KMS-11 (cell line): ENCODE measurements around the gene NEUROD2.

Experiments
- H2AFZ ChIP-seq: fragments of 200-600 bp; sonication (generic); 2 replicates; pipeline ENCODE4 v1.6.1; 2016; ENCODE audit warnings: antibody characterized with exemption, mixed run types, low read depth
- H3K27ac ChIP-seq: fragments of 200-600 bp; sonication (generic); 2 replicates; pipeline ENCODE4 v1.6.1; 2016; ENCODE audit warnings: mild to moderate bottlenecking, mixed run types
- H3K27me3 ChIP-seq: fragments of 200-600 bp; sonication (generic); 2 replicates; pipeline ENCODE4 v1.6.1; 2017; ENCODE audit warnings: mild to moderate bottlenecking, low read depth, mixed run types, moderate library complexity; ENCODE audit not compliant: insufficient read depth
- H3K36me3 ChIP-seq: fragments of 200-600 bp; sonication (generic); 2 replicates; pipeline ENCODE4 v1.6.1; 2017; ENCODE audit warnings: mild to moderate bottlenecking, mixed run types; ENCODE audit not compliant: insufficient read depth
- H3K4me1 ChIP-seq: fragments of 200-600 bp; sonication (generic); 2 replicates; pipeline ENCODE4 v1.6.1; 2016; ENCODE audit warnings: mild to moderate bottlenecking, low read depth, mixed run types; ENCODE audit not compliant: poor library complexity, severe bottlenecking
- H3K4me2 ChIP-seq: fragments of 200-600 bp; sonication (generic); 2 replicates; pipeline ENCODE4 v1.7.0; 2016; ENCODE audit warnings: mild to moderate bottlenecking, mixed run types
- H3K4me3 ChIP-seq: fragments of 200-600 bp; sonication (generic); IDR thresholded peaks from 2 replicates; pipeline ENCODE4 v1.6.1; 2017; ENCODE audit warnings: low read depth, low read length, mixed read lengths; ENCODE audit not compliant: insufficient read depth
- H3K79me2 ChIP-seq: fragments of 200-600 bp; sonication (generic); 2 replicates; pipeline ENCODE4 v1.6.1; 2016; ENCODE audit warnings: low read depth, mixed run types; ENCODE audit not compliant: insufficient read depth
- H3K9ac ChIP-seq: fragments of 200-600 bp; sonication (generic); 2 replicates; pipeline ENCODE4 v1.6.1; 2016; ENCODE audit warnings: mild to moderate bottlenecking, mixed run types
- H4K20me1 ChIP-seq: fragments of 200-600 bp; sonication (generic); 2 replicates; pipeline ENCODE4 v1.6.1; 2016; ENCODE audit warnings: mild to moderate bottlenecking, mixed run types; ENCODE audit not compliant: insufficient read depth
- TF ChIP-seq, protein P1 (sequence below): fragments of 200-600 bp; sonication (generic); conservative IDR thresholded peaks from 2 replicates; pipeline ENCODE4 v1.6.1; 2017; ENCODE audit warnings: low read depth, mild to moderate bottlenecking, antibody characterized with exemption, low read length, moderate library complexity, mixed read lengths

The NEUROD2 gene

DNA sequence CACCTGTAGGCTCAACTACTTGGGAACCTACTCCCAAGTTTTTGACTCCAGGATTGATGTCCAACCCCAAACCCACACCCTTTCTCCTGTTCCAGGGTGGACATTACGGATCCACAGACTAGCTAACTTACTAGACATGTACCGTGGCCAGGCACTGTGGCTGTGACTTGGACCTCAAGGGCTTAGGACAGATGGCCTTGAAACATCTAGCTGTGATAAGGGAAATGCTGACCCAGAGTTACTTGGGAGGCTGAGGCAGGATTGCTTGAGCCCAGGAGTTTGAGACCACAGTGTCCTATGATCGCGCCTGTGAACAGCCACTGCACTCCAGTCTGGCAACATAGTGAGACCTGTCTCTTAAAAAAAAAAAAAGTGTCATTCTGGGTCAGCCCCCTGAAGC is 33.4 kb upstream of the NEUROD2 start:
- H3K27me3 ChIP-seq = no peaks in the 10 kb centered on the region
- no peak overlapping the region for H2AFZ ChIP-seq
- no peak overlapping the region for H3K27ac ChIP-seq
- peaks cover 32% of the 10 kb centered on the region for H3K4me1 ChIP-seq
- H3K36me3 ChIP-seq = no peaks in the 10 kb centered on the region
- no peak overlapping the region for H3K9ac ChIP-seq
- H3K4me2 ChIP-seq = no peak overlapping the region
- H4K20me1 ChIP-seq = no peaks in the 10 kb centered on the region
- no peak overlapping the region for H3K4me3 ChIP-seq
- H3K79me2 ChIP-seq = peaks cover 20% of the 10 kb centered on the region; the same call in 1 of the 2 replicates
- TF ChIP-seq, protein P1, sequence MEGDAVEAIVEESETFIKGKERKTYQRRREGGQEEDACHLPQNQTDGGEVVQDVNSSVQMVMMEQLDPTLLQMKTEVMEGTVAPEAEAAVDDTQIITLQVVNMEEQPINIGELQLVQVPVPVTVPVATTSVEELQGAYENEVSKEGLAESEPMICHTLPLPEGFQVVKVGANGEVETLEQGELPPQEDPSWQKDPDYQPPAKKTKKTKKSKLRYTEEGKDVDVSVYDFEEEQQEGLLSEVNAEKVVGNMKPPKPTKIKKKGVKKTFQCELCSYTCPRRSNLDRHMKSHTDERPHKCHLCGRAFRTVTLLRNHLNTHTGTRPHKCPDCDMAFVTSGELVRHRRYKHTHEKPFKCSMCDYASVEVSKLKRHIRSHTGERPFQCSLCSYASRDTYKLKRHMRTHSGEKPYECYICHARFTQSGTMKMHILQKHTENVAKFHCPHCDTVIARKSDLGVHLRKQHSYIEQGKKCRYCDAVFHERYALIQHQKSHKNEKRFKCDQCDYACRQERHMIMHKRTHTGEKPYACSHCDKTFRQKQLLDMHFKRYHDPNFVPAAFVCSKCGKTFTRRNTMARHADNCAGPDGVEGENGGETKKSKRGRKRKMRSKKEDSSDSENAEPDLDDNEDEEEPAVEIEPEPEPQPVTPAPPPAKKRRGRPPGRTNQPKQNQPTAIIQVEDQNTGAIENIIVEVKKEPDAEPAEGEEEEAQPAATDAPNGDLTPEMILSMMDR = no peak

DNA sequence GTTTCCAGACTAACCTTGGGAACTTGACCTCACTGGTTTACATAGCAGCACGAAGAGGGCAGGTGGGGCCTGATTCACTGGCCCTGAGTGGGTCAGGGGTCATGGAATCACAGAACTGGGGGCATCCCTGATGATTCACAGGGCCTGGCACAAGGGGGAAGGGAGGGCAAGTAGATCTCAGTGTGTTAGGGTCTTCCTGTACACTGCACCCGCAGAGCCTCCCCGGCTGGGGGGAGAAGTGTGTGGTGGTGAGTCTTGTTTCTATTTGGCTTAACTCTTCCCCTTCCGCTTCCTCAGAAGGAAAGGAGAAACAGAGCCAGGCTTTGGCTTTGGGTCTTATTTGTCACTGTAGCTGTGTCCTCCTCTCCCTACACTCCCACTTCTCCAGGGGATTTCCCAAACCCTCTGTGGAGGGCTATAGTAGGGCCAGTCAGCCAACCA is 32.9 kb upstream of the NEUROD2 start:
- no peaks in the 10 kb centered on the region for H3K36me3 ChIP-seq
- H3K79me2 ChIP-seq = peaks cover 20% of the 10 kb centered on the region; the same call in 1 of the 2 replicates
- no peaks in the 10 kb centered on the region for H4K20me1 ChIP-seq
- H3K4me2 ChIP-seq = no peak overlapping the region
- H2AFZ ChIP-seq = no peak overlapping the region
- no peak overlapping the region for H3K9ac ChIP-seq
- no peak overlapping the region for H3K27ac ChIP-seq
- peaks cover 37% of the 10 kb centered on the region for H3K4me1 ChIP-seq
- TF ChIP-seq, protein P1 = no peak
- no peaks in the 10 kb centered on the region for H3K27me3 ChIP-seq
- no peak overlapping the region for H3K4me3 ChIP-seq

DNA sequence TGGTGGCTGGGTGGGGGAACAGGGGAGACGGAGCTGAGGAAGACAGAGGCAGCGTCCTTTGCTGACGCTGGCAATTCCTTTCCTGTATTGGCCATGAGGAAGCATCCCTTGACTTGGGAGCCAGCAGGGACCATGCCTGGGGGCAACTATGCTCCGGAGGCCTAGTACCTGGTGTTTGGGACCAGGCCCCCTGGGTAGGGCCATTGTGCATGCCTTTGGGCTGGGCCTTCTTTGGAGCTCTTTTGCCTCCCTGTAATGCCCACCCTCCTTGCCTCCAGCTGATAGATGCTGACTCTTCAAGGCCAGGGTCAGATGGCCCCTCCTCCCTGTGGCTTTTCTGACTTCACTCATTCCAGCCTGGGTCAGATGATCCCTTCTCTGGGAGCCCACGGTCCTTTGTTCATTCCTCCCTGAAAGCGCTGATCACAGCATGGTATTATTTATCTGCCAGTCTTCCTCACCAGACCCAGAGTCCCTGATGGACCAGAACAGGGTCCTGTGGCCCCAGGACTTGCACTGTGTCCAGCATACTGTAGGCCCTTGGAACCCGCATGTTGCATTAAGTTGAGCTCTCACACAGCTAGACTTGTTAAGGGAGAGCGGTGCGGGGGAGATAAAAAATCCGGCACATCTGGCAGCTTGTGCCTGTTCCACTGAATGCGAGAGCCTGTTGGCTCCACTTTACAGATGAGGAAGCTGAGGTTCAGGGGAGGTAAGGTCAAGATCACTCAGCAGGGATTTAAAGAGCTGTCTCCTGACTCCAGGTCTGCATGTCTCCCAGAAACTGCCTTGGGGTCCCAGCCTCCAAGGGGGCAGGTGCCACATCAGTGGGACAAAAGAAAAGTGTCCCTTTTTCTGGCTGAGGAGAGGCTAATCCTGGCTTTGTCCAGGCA is 32.1 kb upstream of the NEUROD2 start:
- H4K20me1 ChIP-seq = no peaks in the 10 kb centered on the region
- H3K9ac ChIP-seq = no peak overlapping the region
- peaks cover 20% of the 10 kb centered on the region; the same call in 1 of the 2 replicates for H3K79me2 ChIP-seq
- TF ChIP-seq, protein P1 = no peak
- H2AFZ ChIP-seq = no peak overlapping the region
- H3K27ac ChIP-seq = no peak overlapping the region
- no peak overlapping the region; the same call in 1 of the 2 replicates for H3K4me2 ChIP-seq
- no peaks in the 10 kb centered on the region for H3K27me3 ChIP-seq
- H3K4me1 ChIP-seq = peaks cover 38% of the 10 kb centered on the region
- no peaks in the 10 kb centered on the region for H3K36me3 ChIP-seq
- H3K4me3 ChIP-seq = no peak overlapping the region

GRCh38 chr17:39639043-39639442 is 31.3 kb upstream of the NEUROD2 start:
- Histone ChIP-seq H3K36me3 (no peaks in the 10 kb centered on the region), H3K27ac (no peak overlapping the region), H2AFZ (no peak overlapping the region), H3K27me3 (no peaks in the 10 kb centered on the region), H3K9ac (no peak overlapping the region), H3K4me1 (peaks cover 44% of the 10 kb centered on the region), H3K4me2 (no peak overlapping the region; the same call in 1 of the 2 replicates), H3K4me3 (no peak overlapping the region), H3K79me2 (peaks cover 20% of the 10 kb centered on the region; the same call in 1 of the 2 replicates), H4K20me1 (no peaks in the 10 kb centered on the region)
- TF ChIP-seq, protein P1 = no peak
